ENCODE data around the gene TRHDE. TPM values are rescaled to one million over a fixed set of nuclear protein-coding genes. Genes with fewer than 3 reads are reported as not detected.

The TRHDE gene
- total RNA-seq, 2 donors from 2014 or later = 10.9 to 73.2 TPM

GRCh38 chr12:72268386-72268785 is 3.8 kb upstream of the TRHDE start:
- DNase-seq = no peak
- Histone ChIP-seq H3K27me3 (no peaks in the 10 kb centered on the region), H3K4me3 (no peak overlapping the region), H3K36me3 (replicated peaks in 1 of 2; ENCODE audit: insufficient read depth in 1 of 2, low read depth in 2 of 2) (no peaks in the 10 kb centered on the region), H3K27ac (peak overlapping the region in 1 of 4 donors; percentile 95), H3K4me1 (peaks cover 21% of the 10 kb centered on the region), H3K9me3 (no peaks in the 10 kb centered on the region)
- 35 to 41% methylated on average over 2 of the region's 2 CpGs for whole genome bisulfite sequencing, 2 donors
- intact Hi-C loops (cut with DNase I) = no loop called here
- no peak for ATAC-seq
- TF ChIP-seq, protein P1, sequence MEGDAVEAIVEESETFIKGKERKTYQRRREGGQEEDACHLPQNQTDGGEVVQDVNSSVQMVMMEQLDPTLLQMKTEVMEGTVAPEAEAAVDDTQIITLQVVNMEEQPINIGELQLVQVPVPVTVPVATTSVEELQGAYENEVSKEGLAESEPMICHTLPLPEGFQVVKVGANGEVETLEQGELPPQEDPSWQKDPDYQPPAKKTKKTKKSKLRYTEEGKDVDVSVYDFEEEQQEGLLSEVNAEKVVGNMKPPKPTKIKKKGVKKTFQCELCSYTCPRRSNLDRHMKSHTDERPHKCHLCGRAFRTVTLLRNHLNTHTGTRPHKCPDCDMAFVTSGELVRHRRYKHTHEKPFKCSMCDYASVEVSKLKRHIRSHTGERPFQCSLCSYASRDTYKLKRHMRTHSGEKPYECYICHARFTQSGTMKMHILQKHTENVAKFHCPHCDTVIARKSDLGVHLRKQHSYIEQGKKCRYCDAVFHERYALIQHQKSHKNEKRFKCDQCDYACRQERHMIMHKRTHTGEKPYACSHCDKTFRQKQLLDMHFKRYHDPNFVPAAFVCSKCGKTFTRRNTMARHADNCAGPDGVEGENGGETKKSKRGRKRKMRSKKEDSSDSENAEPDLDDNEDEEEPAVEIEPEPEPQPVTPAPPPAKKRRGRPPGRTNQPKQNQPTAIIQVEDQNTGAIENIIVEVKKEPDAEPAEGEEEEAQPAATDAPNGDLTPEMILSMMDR (IDR thresholded peaks at IDR 0.05) = no peak
- no peak for TF ChIP-seq POLR2A (IDR thresholded peaks at IDR 0.05)

- no peaks in the 10 kb centered on the region for H3K9me3 ChIP-seq
- TF ChIP-seq, protein P1 (IDR thresholded peaks at IDR 0.05) = no peak
- TF ChIP-seq POLR2A (IDR thresholded peaks at IDR 0.05) = no peak
- H3K27me3 ChIP-seq = no peaks in the 10 kb centered on the region
- no peaks in the 10 kb centered on the region for H3K36me3 ChIP-seq (replicated peaks in 1 of 2; ENCODE audit: insufficient read depth in 1 of 2, low read depth in 2 of 2)
- H3K27ac ChIP-seq = peak overlapping the region; percentile 25 to 95 (median 90)
- ATAC-seq = no peak
- WGBS, 2 donors = 29 to 35% methylated on average over 1 of the region's 1 CpG
- peaks cover 21% of the 10 kb centered on the region for H3K4me1 ChIP-seq
- no peak overlapping the region for H3K4me3 ChIP-seq
- intact Hi-C loops (cut with DNase I) = no loop called here
- no peak for DNase-seq
Observed at GRCh38 chr12:72269491-72269890, 2.7 kb upstream of the TRHDE start.

- ATAC-seq (no peak), DNase-seq (peak in 1 of 4 donors; percentile 22)
- H3K27ac ChIP-seq = peak overlapping the region; percentile 86 to 95 (median 92)
- peaks cover 21% of the 10 kb centered on the region for H3K4me1 ChIP-seq
- H3K9me3 ChIP-seq = no peaks in the 10 kb centered on the region
- 12 to 13% methylated on average over 2 of the region's 2 CpGs for WGBS, 2 donors
- H3K36me3 ChIP-seq (replicated peaks in 1 of 2; ENCODE audit: insufficient read depth in 1 of 2, low read depth in 2 of 2) = no peaks in the 10 kb centered on the region
- TF ChIP-seq POLR2A (IDR thresholded peaks at IDR 0.05) = peak in 2 of 3 donors; percentile 17 to 50
- TF ChIP-seq, protein P1 (IDR thresholded peaks at IDR 0.05) = no peak
- intact Hi-C loops (cut with DNase I) = no loop called here
- H3K27me3 ChIP-seq = no peaks in the 10 kb centered on the region
- peak overlapping the region in 1 of 2 donors; percentile 55 for H3K4me3 ChIP-seq
Observed at GRCh38 chr12:72270246-72270645, 1.9 kb upstream of the TRHDE start.

- Histone ChIP-seq H3K27ac (peak overlapping the region; percentile 86 to 95 (median 92)), H3K4me3 (peak overlapping the region in 1 of 2 donors; percentile 55), H3K4me1 (peaks cover 21% of the 10 kb centered on the region), H3K27me3 (no peaks in the 10 kb centered on the region), H3K9me3 (no peaks in the 10 kb centered on the region), H3K36me3 (replicated peaks in 1 of 2; ENCODE audit: insufficient read depth in 1 of 2, low read depth in 2 of 2) (no peaks in the 10 kb centered on the region)
- no peak for DNase-seq
- intact Hi-C loops (cut with DNase I) = no loop called here
- TF ChIP-seq, protein P1 (IDR thresholded peaks at IDR 0.05) = no peak
- no peak for TF ChIP-seq POLR2A (IDR thresholded peaks at IDR 0.05)
- WGBS, 2 donors = 24 to 31% methylated on average over 6 of the region's 6 CpGs
- ATAC-seq = no peak
Observed at GRCh38 chr12:72270961-72271360, 1.2 kb upstream of the TRHDE start.

DNA sequence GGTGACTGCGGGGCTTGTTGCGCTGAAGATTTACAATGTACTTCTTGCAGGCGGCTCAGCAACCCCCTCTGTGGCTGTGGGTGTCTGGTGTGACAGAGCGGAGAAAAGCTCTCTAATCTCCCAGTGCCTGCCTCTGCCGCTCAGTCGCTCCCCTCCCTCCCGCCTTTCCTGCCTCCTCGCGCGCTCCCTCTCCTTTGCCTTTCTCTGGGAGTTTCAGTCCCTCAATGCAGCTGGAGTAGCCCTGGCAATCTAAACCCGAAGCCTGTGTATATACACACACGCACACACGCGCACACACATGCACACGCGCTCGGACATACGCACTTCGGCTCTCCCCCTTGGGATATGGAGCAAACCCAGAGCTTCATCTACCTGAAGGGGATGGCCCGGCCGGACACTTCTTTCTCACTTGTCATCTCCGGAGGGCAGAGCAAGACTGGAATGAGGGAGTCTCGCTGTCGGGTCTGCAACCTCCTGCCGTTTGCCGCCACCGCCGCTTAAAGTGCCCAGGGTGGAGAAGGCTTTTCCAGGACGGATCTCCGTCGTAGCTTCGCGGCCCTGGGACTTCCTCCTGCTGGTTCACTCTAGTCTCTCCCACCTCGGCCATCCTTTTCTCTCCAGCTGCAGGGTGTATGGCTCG is 599 bp upstream of the TRHDE start:
- ATAC-seq (peak; percentile 49), DNase-seq (peak; percentile 72 to 84 (median 80))
- H3K27ac ChIP-seq = peak overlapping the region; percentile 86 to 95 (median 92)

More for the DNA sequence above, 599 bp upstream of the TRHDE start:
- TF ChIP-seq, protein P1 (IDR thresholded peaks at IDR 0.05) = peak in 1 of 7 experiments; percentile 20
- TF ChIP-seq POLR2A (IDR thresholded peaks at IDR 0.05) = peak; percentile 57 to 89 (median 85)
- Histone ChIP-seq H3K4me1 (peaks cover 18% of the 10 kb centered on the region), H3K27me3 (no peaks in the 10 kb centered on the region), H3K9me3 (no peaks in the 10 kb centered on the region), H3K4me3 (peak overlapping the region; percentile 41 to 55), H3K36me3 (replicated peaks in 1 of 2; ENCODE audit: insufficient read depth in 1 of 2, low read depth in 2 of 2) (no peaks in the 10 kb centered on the region)
- intact Hi-C loops (cut with DNase I) = no loop called here
- 1 to 2% methylated on average over 25 to 35 of the region's 35 CpGs for WGBS, 2 donors
